ENCODE measurements around the gene GLCE.
"Not testable (repeated sequence)": the region's sequence is repeated elsewhere in the genome, so short reads cannot be mapped to it uniquely, and the experiment has no call there.

Gene GLCE

DNA sequence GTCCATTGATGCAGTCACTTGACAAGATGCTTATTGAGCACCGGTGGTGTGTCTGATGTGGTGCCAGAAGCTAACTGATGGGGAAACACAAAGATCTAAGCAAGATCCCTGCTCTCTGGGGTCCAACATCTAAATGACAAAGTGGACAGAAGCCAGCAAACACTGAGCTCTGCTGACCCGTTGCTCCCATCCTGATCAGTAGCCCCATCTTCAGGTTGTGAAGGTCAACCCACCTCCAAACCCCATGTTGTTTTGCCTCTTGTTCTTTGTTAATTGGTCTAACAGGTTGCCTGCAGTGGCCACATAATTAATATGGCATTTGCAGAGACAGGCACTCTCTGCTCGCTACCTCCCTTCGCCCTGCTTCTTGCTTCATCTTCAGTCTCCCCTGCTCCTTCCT lies 21.5 kb upstream of the GLCE start:
- no peak for DNase-seq (ENCODE audit: low spot score)

DNA sequence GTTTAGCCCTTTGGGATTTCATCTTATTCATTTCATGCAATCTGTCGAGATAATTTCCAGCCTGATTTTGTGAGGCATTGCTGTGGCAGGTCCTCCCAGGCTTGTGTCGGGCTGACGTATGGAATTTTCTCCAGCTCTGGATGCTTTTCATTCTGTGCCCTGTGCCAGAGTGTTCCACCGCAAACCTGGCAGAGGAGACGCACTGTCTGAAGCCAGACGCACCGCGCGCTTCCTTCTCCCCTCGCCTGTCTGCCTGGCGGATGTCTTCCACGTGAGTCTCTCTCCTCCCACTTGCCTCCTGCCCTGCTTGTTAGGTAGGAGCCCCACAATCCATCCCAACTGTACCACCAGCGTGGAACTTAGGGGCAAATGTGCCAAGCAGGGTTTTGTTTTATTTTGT lies 20.1 kb upstream of the GLCE start:
- no peak for DNase-seq (ENCODE audit: low spot score)

DNA sequence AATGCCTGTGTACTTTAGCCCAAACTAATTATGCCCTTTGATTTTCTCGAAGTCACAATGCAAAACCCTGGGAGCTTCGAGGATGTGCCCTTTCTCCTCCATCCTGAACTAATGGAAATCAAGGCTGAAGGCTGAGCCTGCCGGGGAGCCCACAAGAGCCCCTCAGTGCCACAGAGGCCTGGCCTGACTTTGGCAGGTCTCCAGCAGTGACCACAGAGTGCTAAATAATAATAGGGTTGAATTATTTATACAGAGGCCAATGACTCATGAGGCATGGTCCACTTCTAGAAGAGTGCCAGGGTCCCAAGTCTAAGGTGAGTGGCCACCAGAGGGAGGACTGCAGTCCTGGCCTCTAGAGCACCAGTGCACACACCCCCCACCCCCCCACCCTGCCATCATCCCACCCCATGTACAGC lies 19.1 kb upstream of the GLCE start:
- no peak for DNase-seq (ENCODE audit: low spot score)

DNA sequence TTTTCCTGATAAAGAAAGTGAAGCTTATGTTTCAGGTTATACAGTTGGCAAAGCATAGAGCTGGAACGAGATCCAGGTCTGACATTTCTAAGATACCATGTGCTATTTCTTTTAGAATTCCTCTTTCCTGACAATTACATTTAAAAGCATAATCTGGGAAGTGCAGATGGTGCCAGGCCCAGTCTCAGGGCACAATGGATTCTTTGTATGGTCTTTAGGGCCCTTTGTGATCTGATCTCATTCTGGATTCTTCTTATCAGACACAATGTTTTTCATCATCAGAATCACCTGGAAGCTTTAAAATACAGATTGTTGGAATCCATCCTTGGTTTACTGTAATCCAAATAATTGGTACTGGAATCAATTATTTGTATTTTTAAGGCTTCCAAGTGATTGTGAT lies 18.6 kb upstream of the GLCE start:
- no peak for DNase-seq (ENCODE audit: low spot score)

DNA sequence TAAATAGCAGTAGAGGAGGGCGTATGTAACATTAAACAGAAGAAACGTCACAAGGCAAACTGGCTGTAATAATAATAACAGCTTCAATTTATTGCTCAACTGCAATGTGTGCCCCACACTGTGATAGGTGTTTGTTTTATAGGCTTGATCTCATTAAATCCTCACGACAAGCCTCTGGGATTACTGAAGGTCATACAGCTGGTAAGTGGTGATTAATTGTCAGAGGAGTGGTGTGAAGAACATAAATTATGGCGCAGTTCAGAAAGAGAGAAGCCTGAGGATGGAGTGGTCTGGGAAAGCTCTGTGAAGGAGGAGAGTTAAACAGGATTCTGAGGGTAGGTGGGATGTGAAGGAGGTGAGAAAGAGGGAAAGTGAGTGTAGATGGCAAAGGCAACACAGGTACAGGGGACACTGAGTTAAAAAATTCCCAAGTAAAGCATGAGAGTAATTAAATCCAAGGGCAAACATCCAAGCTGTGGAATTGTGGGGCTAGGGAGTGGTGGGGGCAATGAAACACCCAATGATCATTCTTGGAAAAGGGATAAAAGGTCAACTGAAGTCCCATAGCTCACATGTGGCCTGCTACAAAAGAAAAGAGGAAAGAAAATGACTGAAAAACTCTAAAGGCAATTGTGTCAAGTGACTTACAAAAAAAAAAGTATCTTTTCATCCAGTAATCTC lies 16.5 kb upstream of the GLCE start:
- no peak for DNase-seq (ENCODE audit: low spot score)

DNA sequence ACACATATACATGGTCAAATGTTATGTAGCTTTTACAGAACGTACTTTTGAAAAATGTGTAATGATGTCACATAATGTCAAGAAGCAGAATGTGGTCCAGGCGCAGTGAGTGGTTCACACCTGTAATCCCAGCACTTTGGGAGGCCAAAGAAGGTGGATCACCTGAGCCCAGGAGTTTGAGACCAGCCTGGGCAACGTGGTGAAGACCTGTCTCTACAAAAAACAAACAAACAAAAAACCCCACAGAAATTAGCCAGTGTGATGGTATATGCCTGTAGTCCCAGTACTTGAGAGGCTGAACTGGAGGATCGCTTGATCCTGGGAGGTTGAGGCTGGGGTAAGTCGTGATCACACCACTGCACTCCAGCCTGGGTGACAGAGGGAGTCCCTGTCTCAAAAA lies 15.9 kb upstream of the GLCE start:
- no peak for DNase-seq (ENCODE audit: low spot score)

DNA sequence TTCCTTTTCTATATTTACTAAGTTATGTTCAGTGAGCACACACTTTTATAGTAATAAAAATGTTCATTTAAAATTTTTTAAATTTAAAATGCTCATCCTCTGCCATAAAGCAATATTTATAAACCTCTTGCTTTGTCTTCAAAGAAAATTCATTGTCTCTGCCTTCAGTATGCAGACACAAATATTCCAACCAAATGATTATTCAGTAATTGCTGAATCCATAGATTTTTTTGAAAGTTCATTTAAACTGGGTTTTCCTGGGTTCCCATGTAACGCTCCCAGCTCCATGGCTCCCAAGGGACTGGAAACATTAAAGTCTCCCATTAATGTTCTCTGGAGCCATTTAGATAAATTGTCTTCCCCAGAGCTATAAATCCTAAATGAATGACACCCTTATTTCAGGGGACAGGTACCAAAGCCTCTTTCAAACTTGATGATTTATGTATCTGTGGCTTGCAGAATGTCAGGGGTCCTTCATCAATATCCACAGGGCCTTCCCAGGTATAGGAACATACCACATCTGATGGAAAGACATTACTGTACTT lies 15.2 kb upstream of the GLCE start:
- no peak for DNase-seq (ENCODE audit: low spot score)

DNA sequence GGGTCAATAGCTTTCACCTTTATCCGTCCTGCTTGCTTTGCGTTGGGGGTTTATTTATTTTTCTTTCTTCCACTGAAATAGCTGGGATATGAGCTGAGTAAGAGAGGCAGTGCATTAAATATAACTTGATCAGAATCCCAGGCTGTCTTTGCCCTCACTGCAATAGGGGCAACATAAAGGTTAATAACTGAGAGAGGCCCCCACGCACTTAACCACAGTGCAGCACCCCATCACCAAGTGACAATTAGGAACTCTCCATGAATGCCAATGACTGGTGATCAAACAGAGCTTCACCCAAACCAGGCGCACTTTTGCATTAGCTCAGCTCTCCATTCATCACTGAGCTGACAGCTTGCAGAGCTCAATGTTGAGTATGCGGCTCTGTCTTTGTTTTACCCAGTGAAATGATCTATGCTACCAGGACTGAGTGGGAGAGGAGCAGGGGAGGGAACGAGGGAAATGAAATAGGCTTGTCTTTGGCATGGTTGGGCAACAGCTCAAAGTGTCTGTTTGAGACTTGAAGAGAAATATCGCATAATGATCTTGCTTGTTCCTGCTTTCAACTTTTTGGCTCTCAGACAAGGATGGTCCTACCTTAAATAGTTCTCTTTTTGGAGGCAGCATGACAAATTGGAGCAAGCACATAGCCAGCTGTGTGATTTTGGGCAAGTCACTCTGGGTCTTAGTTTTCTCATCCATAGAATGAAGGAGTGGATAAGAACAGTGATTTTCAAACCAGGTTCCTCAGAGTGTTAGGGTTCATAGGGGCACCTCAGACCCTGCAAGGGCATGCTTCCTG lies 14.5 kb upstream of the GLCE start:
- no peak for DNase-seq (ENCODE audit: low spot score)

DNA sequence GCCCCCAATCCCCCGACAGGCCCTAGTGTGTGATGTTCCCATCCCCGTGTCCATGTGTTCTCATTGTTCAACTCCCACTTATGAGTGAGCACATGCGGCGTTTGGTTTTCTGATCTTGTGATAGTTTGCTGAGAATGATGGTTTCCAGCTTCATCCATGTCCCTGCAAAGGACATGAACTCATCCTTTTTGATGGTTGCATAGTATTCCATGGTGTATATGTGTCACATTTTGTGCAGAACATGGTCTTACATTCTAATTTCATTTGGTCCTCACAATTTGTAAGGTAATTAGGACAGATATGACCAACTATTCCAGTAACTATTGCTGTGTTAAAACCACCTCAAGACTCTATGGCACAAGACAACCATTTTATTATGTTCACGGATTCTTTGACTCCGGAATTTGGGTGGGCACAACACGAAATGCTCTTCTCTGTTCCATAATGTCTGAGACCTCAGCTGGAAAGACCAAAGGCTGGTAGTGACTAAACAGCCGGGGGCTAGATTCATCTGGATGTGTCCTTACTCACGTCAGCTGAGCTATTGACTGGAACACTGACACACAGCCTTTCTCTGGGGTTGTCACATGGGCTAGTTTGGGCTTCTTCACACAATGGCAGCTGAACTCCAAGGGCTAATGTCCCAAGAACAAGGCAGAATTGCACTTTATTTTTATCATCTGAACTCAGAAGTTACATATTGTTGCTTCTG lies 13.6 kb upstream of the GLCE start:
- DNase-seq (ENCODE audit: low spot score): no peak

DNA sequence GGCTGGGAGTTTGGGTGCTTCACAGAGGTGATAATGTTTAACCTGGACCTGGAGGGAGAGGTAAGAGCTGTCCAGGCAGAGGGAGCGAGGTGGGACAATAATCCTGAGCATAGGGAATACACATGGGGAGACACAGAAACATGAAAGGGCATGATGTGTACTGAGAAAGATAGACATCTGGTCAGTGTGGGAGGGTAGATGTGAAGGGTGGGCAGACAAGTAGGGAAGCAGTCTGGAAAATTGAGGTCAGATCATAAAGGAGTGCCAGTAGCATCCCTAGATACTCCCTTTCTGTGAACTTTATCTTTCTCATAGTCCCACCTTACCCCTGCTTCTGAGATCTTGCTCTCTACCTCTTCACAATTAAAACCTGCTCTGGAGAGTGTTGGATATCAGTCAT lies 12.0 kb upstream of the GLCE start:
- no peak for DNase-seq (ENCODE audit: low spot score)

DNA sequence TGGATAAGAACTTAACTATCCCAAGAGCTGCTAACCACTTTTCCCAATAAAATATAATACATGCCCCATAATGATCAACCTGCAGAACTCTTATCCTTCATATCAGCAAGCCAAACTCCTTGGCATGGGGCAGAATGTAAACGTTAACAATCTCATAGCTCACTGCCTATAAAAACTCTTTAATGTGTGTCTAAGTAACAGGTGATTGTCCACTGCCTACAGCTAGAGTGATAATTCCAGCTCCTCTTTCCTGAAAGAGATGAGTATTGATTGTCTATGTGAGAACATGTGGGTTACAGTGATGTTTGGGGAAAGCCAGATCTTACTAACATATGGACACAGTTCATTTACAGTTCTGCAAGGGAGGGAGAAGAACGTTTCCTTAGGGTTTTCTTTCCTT lies 11.3 kb upstream of the GLCE start:
- DNase-seq (ENCODE audit: low spot score): no peak

DNA sequence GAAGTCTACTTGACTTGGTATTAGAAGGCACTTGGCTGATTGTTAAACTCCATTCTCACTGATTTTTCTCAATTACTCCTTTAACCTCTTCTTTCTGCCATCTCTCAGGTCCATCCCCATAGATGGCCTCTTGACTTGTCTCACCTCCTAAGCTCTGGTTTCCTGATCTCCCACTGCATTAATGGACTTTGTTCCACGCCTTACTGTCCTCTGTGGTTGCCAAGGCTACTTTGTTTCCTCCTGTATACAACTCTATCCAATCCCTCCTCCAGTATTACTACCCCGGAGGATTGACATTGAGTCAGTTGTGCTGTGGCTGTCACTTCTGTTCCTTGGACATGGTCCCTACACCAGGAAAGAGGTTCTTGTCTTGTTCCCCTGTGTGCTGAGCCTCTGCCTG lies 10.6 kb upstream of the GLCE start:
- no peak for DNase-seq (ENCODE audit: low spot score)

DNA sequence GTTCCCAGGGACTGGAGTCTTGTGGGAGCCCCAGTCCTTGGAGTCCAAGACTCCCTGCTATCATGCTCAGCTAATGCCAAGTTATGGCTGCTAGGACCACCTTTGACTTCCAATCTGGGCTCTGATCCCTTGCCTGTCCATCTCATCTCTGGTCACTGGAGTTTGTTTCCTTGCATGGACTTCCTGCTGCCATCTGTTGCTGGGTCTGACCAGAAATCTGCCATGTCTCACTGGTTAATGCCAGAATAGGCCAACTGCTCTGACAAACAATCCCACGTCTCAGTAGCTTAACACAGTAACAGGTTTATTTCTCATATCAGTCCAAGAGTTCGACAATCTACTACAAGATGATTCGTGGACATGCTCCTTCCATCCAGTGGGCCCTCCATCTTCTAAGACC lies 10.1 kb upstream of the GLCE start:
- no peak for DNase-seq (ENCODE audit: low spot score)

DNA sequence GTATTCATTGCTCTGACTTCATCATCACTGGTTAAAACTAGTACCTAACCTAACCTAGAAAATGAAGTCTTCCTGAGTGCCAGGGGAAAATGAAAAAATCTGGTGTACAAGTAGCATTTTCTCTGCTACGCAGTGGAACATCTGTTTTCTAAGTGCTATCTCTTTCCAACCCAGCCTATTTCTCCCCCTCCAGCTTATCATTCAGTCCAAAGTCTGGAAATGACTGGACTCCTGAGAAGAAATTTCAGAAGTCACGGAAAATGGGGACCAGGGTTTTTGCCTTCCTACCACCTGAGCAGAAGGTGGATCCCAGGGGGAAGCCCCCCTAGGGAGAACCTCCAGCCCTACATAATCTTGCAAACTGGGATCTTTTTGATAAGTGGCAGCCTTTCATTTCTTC lies 9.6 kb upstream of the GLCE start:
- no peak for DNase-seq (ENCODE audit: low spot score)

DNA sequence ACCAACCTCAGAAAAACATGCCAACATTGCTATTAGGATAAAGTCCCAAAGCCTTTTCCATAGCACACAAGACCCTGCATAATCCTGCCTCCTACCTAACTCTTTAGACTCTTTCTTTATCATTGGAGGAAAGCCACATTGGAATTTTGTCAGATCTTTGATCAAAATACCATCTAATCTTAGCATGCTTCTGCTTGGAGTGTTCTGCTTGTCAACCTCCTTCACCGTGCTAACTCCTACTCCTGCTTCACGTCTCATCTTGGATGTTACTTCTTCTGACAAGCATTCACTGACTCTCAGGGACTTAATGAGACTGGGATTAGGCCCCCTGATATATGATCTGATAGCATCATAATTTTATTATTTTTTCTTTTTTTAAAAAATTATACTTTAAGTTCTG lies 7.4 kb upstream of the GLCE start:
- DNase-seq (ENCODE audit: low spot score): no peak

DNA sequence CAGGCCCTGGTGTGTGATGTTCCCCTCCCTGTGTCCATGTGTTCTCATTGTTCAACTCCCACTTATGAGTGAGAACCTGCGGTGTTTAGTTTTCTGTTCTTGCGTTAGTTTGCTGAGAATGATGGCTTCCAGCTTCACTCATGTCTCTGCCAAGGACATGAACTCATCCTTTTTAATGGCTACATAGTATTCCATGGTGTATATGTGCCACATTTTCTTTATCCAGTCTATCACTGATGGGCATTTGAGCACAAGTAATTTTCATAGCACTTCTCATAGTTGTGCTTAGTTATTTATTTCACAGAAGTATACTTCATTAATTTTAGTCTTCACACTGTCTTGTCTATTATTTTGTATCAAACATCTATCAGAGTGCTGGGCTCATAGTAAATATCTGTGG lies 6.8 kb upstream of the GLCE start:
- not testable (repeated sequence) for DNase-seq (ENCODE audit: low spot score)

DNA sequence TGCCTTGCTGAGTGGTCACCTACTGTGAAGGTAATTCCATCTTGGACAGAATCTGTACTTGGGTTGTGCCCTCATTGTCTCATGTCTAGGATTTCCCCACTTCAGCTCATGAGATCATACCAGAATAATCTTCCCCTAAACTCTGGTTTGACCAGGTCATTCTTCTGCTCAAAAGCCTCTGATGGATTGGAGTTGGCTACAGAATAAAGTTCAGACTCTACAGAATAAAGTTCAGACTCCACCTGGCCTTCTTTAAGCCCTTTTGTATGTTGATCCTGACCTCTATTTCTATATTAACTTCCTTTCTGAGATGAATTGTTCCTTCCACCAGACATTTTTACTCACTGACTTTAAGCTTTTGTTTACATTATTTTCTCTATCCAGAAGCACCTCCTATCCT lies 6.4 kb upstream of the GLCE start:
- no peak for DNase-seq (ENCODE audit: low spot score)

DNA sequence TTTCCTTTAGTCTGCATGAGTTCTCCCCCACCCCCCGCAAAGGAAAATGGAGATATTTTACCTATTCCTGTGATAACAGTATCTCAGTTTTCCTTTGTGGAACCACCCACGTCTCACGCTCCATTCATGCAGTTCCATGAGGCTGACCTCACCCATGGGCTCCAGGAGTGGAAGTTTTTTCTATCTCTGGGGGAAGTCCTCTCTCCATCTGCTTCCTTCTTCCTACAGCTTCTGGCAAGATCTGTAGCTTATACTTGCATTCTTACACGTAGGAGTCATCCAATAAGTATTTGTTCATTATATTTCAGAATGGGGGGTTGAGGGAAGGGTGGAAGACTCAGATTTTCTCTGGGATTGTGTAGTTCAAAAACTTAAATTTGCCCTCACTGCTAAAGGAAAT lies 5.8 kb upstream of the GLCE start:
- DNase-seq (ENCODE audit: low spot score): peak; percentile 64

DNA sequence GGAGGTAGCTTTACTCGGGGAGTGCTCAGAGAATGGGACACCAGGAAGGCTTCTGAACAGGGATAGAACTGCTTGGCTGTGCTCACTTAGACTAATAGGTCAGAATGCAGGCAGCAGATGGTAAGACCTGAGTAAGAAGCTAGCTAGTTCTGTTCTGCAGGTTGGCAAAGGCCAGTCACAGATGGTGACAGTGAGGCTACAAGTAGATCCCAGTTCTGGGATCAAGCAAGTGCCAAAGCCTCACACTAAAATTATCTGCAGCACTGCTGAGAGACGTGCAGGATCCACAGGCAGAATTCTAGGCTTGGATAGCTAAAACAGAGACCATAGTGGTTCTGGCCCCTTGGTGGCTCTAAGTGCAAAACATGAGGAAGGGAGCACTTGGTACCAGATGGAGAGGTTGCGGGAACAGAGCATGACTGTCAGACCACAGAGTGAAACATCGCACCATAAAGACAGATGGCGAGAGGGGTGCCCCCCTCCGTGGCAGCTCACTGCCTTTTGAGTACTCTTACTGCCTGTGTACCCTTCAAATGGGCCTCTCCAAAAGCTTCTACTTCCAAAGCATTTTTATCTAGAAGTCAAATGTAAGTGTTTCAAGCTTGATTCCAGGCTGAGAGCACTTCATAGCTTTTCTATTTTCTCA lies 3.6 kb upstream of the GLCE start:
- DNase-seq (ENCODE audit: low spot score): no peak

DNA sequence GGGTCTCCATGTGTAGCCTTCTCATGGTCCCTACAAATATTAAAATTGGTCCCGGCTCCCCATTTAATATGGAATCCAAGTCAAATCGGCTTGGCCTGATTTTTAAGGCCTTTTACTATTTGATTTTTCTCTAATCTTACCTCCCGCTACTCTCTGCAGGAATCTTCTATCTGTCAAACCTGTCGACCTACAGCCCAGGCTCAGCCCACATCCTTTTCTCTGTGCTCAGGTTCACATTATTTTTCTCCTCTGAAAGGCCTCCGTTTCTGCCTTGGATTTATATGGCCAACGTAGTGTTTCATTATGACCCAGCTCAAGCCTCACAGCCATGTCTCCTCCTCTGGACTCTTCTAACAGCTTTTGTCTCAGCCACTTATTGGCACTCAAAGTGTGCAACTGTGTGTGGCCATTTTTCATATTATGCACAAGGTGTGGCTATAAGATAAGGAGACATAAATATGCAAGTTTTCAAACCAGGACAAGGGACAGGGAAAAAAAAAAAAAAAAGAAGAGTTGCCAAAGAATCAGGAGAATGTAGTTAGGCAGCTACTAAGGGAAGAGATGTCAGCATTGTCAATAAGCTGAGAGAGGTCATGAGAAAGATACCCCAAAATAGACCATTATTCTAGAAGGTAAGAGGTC lies 2.1 kb upstream of the GLCE start:
- no peak for DNase-seq (ENCODE audit: low spot score)

DNA sequence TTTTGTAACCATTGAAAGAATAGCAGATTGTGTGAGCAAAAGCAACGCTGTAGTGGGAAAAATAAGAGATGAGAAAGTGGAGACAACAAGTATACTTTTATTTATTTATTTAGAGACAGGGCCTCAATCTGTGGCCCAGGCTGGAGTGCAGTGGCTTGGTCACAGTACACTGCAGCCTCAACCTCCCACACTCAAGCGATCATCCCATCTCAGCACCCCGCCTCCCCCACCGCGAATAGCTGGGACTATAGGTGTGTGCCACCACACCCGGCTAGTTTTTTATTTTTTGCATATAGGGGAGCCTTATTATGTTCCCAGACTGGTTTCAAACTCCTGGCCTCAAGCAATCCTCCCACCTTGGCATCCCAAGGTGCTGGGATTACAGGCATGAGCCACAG lies 1.6 kb upstream of the GLCE start:
- DNase-seq (ENCODE audit: low spot score): no peak

DNA sequence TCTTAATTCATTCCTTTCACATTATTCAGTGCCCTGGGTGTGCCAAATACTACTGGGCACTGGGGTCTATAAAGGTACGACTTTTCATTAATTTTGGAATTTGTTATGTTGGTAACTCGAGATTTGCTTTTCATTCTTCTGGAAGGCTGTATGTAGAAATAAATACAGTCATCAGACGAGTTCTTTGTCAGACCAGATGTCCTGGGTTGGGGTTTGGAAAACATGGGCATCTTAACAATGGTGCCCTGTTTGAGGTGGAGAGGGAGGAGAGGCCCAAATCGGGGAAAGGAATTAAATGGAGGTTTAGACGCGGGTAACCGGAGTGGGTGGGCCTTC lies 662 bp upstream of the GLCE start:
- DNase-seq (ENCODE audit: low spot score): no peak

All from AG08396 (cell line).